Upper lobe of right lung (tissue), 1 donor: ENCODE results near the gene NME4. TPM values are rescaled to one million over a fixed set of nuclear protein-coding genes. Genes with fewer than 3 reads are reported as not detected.

Experiments
- ATAC-seq: fragments of 200-7000 bp; cut with Tn5 transposase; one replicate; pipeline ENCODE4 v1.9.1; 2020; ENCODE audit warnings: mild to moderate bottlenecking, moderate library complexity
- DNase-seq: peaks from one replicate; pipeline ENCODE4 v3.0.0-alpha.2; 2020
- H3K27ac ChIP-seq: fragments of 200-600 bp; one replicate; pipeline ENCODE4 v1.8.0; 2022
- H3K27me3 ChIP-seq: fragments of 200-600 bp; one replicate; pipeline ENCODE4 v1.8.0; 2022; ENCODE audit warnings: mild to moderate bottlenecking
- H3K36me3 ChIP-seq: fragments of 200-600 bp; one replicate; pipeline ENCODE4 v1.8.0; 2022
- H3K4me1 ChIP-seq: fragments of 200-600 bp; one replicate; pipeline ENCODE4 v1.8.0; 2022
- H3K4me3 ChIP-seq: fragments of 200-600 bp; one replicate; pipeline ENCODE4 v1.8.0; 2022; ENCODE audit warnings: mild to moderate bottlenecking
- H3K9me3 ChIP-seq: fragments of 200-600 bp; one replicate; pipeline ENCODE4 v1.8.0; 2022
- intact Hi-C: fragments of 100-400 bp; cut with DNase I; formaldehyde crosslinking; loops from one replicate; pipeline ENCODE4 v1.11.0; 2022
- total RNA-seq: library from RNA; stranded (reverse); fragmentation: NEBNext Ultra II Directional; extraction: Animal tissue kit (Norgen Biotek cat#: 25700); gene quantifications from one replicate; pipeline ENCODE4 v1.2.1, GENCODE V29; 2021
- TF ChIP-seq, protein P1 (sequence below): fragments of 200-600 bp; IDR thresholded peaks from one replicate; pipeline ENCODE4 v1.8.0; 2022; ENCODE audit warnings: antibody characterized with exemption
- donor health status: DM: no; HTN: yes; CAD: no; lungs with severe emphysema.

Gene NME4
- total RNA-seq, 1 donor from 2014 or later, result 45.6 TPM

GRCh38 chr16:359067-359763 is 37.8 kb upstream of the NME4 start:
- DNase-seq (no peak), ATAC-seq (no peak)
- no peaks in the 10 kb centered on the region for H3K4me1 ChIP-seq
- TF ChIP-seq, protein P1, sequence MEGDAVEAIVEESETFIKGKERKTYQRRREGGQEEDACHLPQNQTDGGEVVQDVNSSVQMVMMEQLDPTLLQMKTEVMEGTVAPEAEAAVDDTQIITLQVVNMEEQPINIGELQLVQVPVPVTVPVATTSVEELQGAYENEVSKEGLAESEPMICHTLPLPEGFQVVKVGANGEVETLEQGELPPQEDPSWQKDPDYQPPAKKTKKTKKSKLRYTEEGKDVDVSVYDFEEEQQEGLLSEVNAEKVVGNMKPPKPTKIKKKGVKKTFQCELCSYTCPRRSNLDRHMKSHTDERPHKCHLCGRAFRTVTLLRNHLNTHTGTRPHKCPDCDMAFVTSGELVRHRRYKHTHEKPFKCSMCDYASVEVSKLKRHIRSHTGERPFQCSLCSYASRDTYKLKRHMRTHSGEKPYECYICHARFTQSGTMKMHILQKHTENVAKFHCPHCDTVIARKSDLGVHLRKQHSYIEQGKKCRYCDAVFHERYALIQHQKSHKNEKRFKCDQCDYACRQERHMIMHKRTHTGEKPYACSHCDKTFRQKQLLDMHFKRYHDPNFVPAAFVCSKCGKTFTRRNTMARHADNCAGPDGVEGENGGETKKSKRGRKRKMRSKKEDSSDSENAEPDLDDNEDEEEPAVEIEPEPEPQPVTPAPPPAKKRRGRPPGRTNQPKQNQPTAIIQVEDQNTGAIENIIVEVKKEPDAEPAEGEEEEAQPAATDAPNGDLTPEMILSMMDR, result no peak
- H3K27ac ChIP-seq, result no peak overlapping the region
- H3K27me3 ChIP-seq, result peaks cover 5% of the 10 kb centered on the region
- H3K4me3 ChIP-seq, result no peak overlapping the region
- H3K9me3 ChIP-seq, result no peaks in the 10 kb centered on the region
- intact Hi-C loops, result loop anchor here (10.0 kb wide), 1 partner anchor 124 kb away; the partner anchor contains the start of gene FAM234A
- H3K36me3 ChIP-seq, result no peaks in the 10 kb centered on the region

DNA sequence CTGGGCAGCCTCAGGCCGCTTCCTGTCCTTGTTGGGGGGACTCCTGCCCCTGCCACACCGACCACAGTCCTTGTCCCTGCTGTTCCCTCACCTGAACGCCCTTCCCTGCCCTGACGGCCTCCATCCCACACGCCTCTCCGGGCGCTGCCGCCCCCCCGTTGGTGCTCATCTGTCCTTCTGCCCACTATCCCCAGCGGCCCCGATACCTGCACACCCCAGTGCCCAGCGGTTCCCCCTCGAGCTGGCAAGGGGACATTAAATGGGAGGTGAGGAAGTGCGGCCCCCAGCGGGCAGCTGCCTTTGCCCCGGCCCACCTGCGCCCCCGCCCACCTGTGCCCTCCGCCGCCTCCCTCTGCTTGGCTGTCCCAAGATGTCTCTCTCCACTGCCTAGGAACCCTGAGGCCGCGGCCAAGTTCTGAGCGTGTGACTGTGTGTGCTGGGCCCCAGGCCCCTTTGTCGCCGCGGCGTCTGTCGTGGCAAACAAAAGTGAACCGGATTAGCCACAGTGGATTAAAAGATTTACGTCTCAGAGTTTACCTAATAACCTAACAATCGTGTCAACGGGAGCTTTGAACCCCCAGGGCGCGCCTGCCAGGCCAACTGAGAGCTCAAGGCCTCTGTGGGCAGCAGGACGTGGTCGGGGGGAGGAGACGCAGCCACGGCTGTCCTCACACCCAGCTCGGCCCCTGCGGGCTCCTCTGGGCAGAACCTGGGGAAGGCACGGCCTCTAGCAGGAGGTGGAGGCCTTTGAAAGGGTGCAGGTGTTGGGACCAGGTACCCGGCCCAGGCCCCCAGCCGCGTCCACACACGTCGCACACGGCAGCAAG is 36.9 kb upstream of the NME4 start:
- ATAC-seq, result no peak
- DNase-seq, result no peak
- Histone ChIP-seq H3K4me1 (no peaks in the 10 kb centered on the region), H3K36me3 (no peaks in the 10 kb centered on the region), H3K9me3 (no peaks in the 10 kb centered on the region), H3K4me3 (no peak overlapping the region), H3K27ac (no peak overlapping the region), H3K27me3 (peaks cover 5% of the 10 kb centered on the region)
- TF ChIP-seq, protein P1, result no peak
- intact Hi-C loops, result loop anchor here (10.0 kb wide), 1 partner anchor 125 kb away; the partner anchor contains the start of gene FAM234A

GRCh38 chr16:360698-361336 is 36.2 kb upstream of the NME4 start:
- no peaks in the 10 kb centered on the region for H3K4me1 ChIP-seq
- ATAC-seq (no peak), DNase-seq (no peak)
- no peaks in the 10 kb centered on the region for H3K36me3 ChIP-seq
- TF ChIP-seq, protein P1, result no peak
- no peak overlapping the region for H3K4me3 ChIP-seq
- no peaks in the 10 kb centered on the region for H3K9me3 ChIP-seq
- peaks cover 5% of the 10 kb centered on the region for H3K27me3 ChIP-seq
- intact Hi-C loops, result no loop called here
- no peak overlapping the region for H3K27ac ChIP-seq

- ATAC-seq, result no peak
Measured at GRCh38 chr16:361341-361871, 35.6 kb upstream of the NME4 start.

More at GRCh38 chr16:361341-361871, 35.6 kb upstream of the NME4 start:
- intact Hi-C loops, result no loop called here
- Histone ChIP-seq H3K9me3 (no peaks in the 10 kb centered on the region), H3K27me3 (peaks cover 5% of the 10 kb centered on the region), H3K27ac (no peak overlapping the region), H3K4me1 (no peaks in the 10 kb centered on the region), H3K36me3 (no peaks in the 10 kb centered on the region), H3K4me3 (no peak overlapping the region)
- no peak for DNase-seq
- TF ChIP-seq, protein P1, result no peak
